Transverse colon (tissue), 4 donors: ENCODE results near the gene MYOCD. TPM values are rescaled to one million over a fixed set of nuclear protein-coding genes. Genes with fewer than 3 reads are reported as not detected.

Source experiments
- DNase-seq: peaks from one replicate; pipeline ENCODE4 v3.0.0-alpha.2; 2019
- H3K27ac ChIP-seq, 4 donors: fragments of 200-600 bp; sonication (generic); 2 replicates each; pipeline ENCODE4 v1.5.1; 2016 to 2018; ENCODE audit warnings: inconsistent platforms in 4 of 4
- H3K27me3 ChIP-seq: fragments of 200-600 bp; sonication (generic); 2 replicates; pipeline ENCODE4 v1.5.1; 2017; ENCODE audit warnings: inconsistent platforms
- H3K36me3 ChIP-seq, 4 donors: fragments of 200-600 bp; sonication (generic); 2 replicates each; pipeline ENCODE4 v1.5.1; 2017 to 2019; ENCODE audit warnings: inconsistent platforms in 4 of 4
- H3K4me1 ChIP-seq, 4 donors: fragments of 200-600 bp; sonication (generic); 2 replicates each; pipeline ENCODE4 v1.5.1; 2017 to 2020; ENCODE audit warnings: inconsistent platforms in 4 of 4
- H3K4me3 ChIP-seq, 4 donors: fragments of 200-600 bp; sonication (generic); 1 replicate in 1 of 4; 2 replicates in 3 of 4; pipeline versions ENCODE4 v1.5.1 to v1.6.1; 2017 to 2019; ENCODE audit warnings: inconsistent platforms in 4 of 4
- H3K9me3 ChIP-seq, 2 donors: fragments of 200-600 bp; sonication (generic); 2 replicates each; pipeline ENCODE4 v1.5.1; 2017 to 2019; ENCODE audit warnings: inconsistent platforms in 2 of 2
- CTCF ChIP-seq, 5 experiments: fragments of 200-600 bp in 3 of 5; fragments of 450-650 bp in 2 of 5; sonication (generic) in 3 of 5; IDR thresholded peaks; 1 replicate in 2 of 5; 2 replicates in 3 of 5; pipeline ENCODE4 v1.5.1; 2016 to 2017; ENCODE audit warnings: antibody characterized with exemption in 5 of 5, inconsistent platforms in 3 of 5, mild to moderate bottlenecking in 2 of 5, moderate library complexity in 1 of 5
- EP300 ChIP-seq: sonication (generic); formaldehyde crosslinking; IDR thresholded peaks from one replicate; pipeline ENCODE4 v1.6.1; 2017; ENCODE audit warnings: antibody characterized with exemption, low read depth
- POLR2A ChIP-seq: fragments of 450-650 bp; IDR thresholded peaks from one replicate; pipeline ENCODE4 v1.6.1; 2016; ENCODE audit warnings: antibody characterized with exemption, mild to moderate bottlenecking, moderate library complexity
- POLR2AphosphoS5 ChIP-seq, 3 donors: sonication (generic); formaldehyde crosslinking; IDR thresholded peaks; one replicate each; pipeline ENCODE4 v1.6.1; 2016; ENCODE audit warnings: antibody characterized with exemption in 3 of 3
- WGBS, 2 donors: methylation state at CpG; one replicate each; pipeline ENCODE4 v1.1.5; 2018; ENCODE audit warnings: low coverage in 1 of 2; 5-methylcytosine and 5-hydroxymethylcytosine counted together
- in situ Hi-C, 4 donors: fragments of 200-750 bp; cut with MboI; loops; one replicate each; pipeline versions ENCODE4 v1.15.0 to v1.15.1; 2017; ENCODE audit warnings: low sequenced_read_pairs in 3 of 4, low pct_ligation_motif_present in 1 of 4, low pct_unique_long_range_greater_than_20kb in 1 of 4
- intact Hi-C: fragments of 100-400 bp; cut with DNase I; formaldehyde crosslinking; loops from one replicate; pipeline ENCODE4 v1.15.1; 2023; ENCODE audit warnings: low total_unique reads
- total RNA-seq, 4 donors: library from RNA; depleted of rRNA; stranded (reverse); fragments of >200 nt; gene quantifications; one replicate each; pipeline ENCODE4 v1.1.0, GENCODE V29; 2016

MYOCD gene
- total RNA-seq, 4 donors from 2014 or later = 15.9 to 59.1 (median 35.0) TPM

DNA sequence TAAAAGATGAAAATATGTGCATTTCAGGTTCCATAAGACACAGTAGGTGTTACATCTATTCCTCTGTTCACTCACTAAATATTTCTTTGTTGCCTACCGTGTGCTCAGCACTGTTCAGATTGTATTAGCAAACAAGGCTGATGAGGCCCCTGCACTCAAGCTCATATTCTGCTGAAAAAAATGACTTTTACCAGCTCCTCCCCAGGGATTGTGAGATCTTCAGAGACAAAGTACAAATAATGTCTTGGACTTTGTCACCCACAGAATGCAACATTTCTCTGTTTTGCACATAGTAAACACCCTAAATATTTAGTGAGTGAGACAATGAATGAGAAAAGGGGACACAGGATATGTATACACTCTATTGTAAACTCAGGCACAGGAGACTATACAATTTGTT is 21.9 kb upstream of the MYOCD start:
- Histone ChIP-seq H3K4me3 (no peak overlapping the region), H3K4me1 (no peaks in the 10 kb centered on the region), H3K27ac (no peak overlapping the region), H3K36me3 (no peaks in the 10 kb centered on the region), H3K9me3 (no peaks in the 10 kb centered on the region), H3K27me3 (no peaks in the 10 kb centered on the region)
- DNase-seq = no peak
- no peak for TF ChIP-seq EP300
- no peak for TF ChIP-seq CTCF (IDR thresholded peaks at IDR 0.05)
- TF ChIP-seq POLR2AphosphoS5 (IDR thresholded peaks at IDR 0.05) = no peak
- no peak for TF ChIP-seq POLR2A
- in situ Hi-C loops (no loop called here), intact Hi-C loops (no loop called here)
- WGBS, 2 donors = 80 to 81% methylated on average over 1 of the region's 1 CpG

GRCh38 chr17:12644623-12645022 is 21.1 kb upstream of the MYOCD start:
- Histone ChIP-seq H3K27me3 (no peaks in the 10 kb centered on the region), H3K27ac (no peak overlapping the region), H3K4me1 (no peaks in the 10 kb centered on the region), H3K36me3 (no peaks in the 10 kb centered on the region), H3K4me3 (no peak overlapping the region), H3K9me3 (no peaks in the 10 kb centered on the region)
- TF ChIP-seq POLR2A = no peak
- no peak for TF ChIP-seq POLR2AphosphoS5 (IDR thresholded peaks at IDR 0.05)
- TF ChIP-seq CTCF (IDR thresholded peaks at IDR 0.05) = no peak
- no peak for TF ChIP-seq EP300
- in situ Hi-C loops = no loop called here
- intact Hi-C loops = no loop called here
- no peak for DNase-seq

GRCh38 chr17:12646761-12647422 is 18.8 kb upstream of the MYOCD start:
- Histone ChIP-seq H3K4me1 (no peaks in the 10 kb centered on the region), H3K36me3 (no peaks in the 10 kb centered on the region), H3K27ac (no peak overlapping the region), H3K27me3 (no peaks in the 10 kb centered on the region), H3K9me3 (no peaks in the 10 kb centered on the region), H3K4me3 (no peak overlapping the region)
- intact Hi-C loops (no loop called here), in situ Hi-C loops (no loop called here)
- no peak for TF ChIP-seq EP300
- no peak for TF ChIP-seq POLR2A
- TF ChIP-seq POLR2AphosphoS5 (IDR thresholded peaks at IDR 0.05) = no peak
- TF ChIP-seq CTCF (IDR thresholded peaks at IDR 0.05) = no peak
- 68 to 81% methylated on average over 6 of the region's 6 CpGs for WGBS, 2 donors
- no peak for DNase-seq

DNA sequence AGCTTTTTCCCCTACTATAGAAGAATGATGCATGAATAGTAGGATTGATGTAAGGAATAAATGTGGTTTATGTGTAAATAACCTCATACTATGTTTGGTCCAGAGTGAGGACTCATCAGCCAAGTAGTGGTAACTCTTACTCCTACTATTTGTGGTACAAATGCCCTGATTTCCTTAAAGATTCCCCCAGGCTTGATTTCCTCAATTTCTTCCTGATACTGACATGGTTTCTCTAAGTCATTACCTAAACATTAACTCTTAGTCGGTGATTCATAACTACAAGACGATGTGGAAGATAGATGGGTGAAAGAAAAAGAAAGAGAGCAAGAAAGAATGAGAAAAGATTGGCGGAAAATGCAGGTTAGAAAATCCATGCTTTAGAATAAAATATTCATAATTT is 17.2 kb upstream of the MYOCD start:
- no peaks in the 10 kb centered on the region for H3K36me3 ChIP-seq
- H3K27me3 ChIP-seq = no peaks in the 10 kb centered on the region
- 82 to 83% methylated on average over 3 of the region's 3 CpGs for WGBS, 2 donors
- H3K4me1 ChIP-seq = no peaks in the 10 kb centered on the region
- H3K27ac ChIP-seq = no peak overlapping the region
- no peak for DNase-seq
- intact Hi-C loops = no loop called here
- TF ChIP-seq POLR2AphosphoS5 (IDR thresholded peaks at IDR 0.05) (no peak), EP300 (no peak), POLR2A (no peak), CTCF (IDR thresholded peaks at IDR 0.05) (no peak)
- in situ Hi-C loops = no loop called here
- no peaks in the 10 kb centered on the region for H3K9me3 ChIP-seq
- no peak overlapping the region for H3K4me3 ChIP-seq
